Aorta (tissue), 5 donors: ENCODE results near the gene TENM4. TPM values are rescaled to one million over a fixed set of nuclear protein-coding genes. Genes with fewer than 3 reads are reported as not detected.

Experiments used
- ATAC-seq: fragments of 200-7000 bp; cut with Tn5 transposase; one replicate; pipeline ENCODE4 v1.9.1; 2022; ENCODE audit warnings: moderate library complexity; ENCODE audit not compliant: low FRiP score
- DNase-seq, 2 donors: peaks; one replicate each; pipeline ENCODE4 v3.0.0-alpha.2; 2020
- H3K27ac ChIP-seq, 2 donors: one replicate each; pipeline ENCODE4 v1.5.1; 2013; ENCODE audit warnings: low read length in 2 of 2, mild to moderate bottlenecking in 2 of 2, moderate library complexity in 2 of 2, control low read depth in 1 of 2, inconsistent platforms in 1 of 2, low read depth in 1 of 2
- H3K27me3 ChIP-seq, 2 donors: one replicate each; pipeline ENCODE4 v1.6.1; 2013; ENCODE audit warnings: control low read depth in 1 of 2, low read length in 1 of 2, mild to moderate bottlenecking in 1 of 2, moderate library complexity in 1 of 2; ENCODE audit not compliant: insufficient read depth in 2 of 2, control insufficient read depth in 1 of 2
- H3K36me3 ChIP-seq, 2 donors: one replicate each; pipeline ENCODE4 v1.6.1; 2013; ENCODE audit warnings: control low read depth in 1 of 2, low read length in 1 of 2, mild to moderate bottlenecking in 1 of 2; ENCODE audit not compliant: insufficient read depth in 2 of 2, control insufficient read depth in 1 of 2
- H3K4me1 ChIP-seq, 2 donors: one replicate each; pipeline ENCODE4 v1.6.1; 2013; ENCODE audit warnings: low read length in 2 of 2, control low read depth in 1 of 2, mild to moderate bottlenecking in 1 of 2, moderate library complexity in 1 of 2; ENCODE audit not compliant: insufficient read depth in 2 of 2, control insufficient read depth in 1 of 2
- H3K4me3 ChIP-seq, 2 donors: one replicate each; pipeline ENCODE4 v1.5.1; 2013; ENCODE audit warnings: low read length in 2 of 2, control low read depth in 1 of 2, mild to moderate bottlenecking in 1 of 2
- H3K9me3 ChIP-seq: one replicate; pipeline ENCODE4 v1.6.1; 2013; ENCODE audit warnings: mild to moderate bottlenecking, low read length; ENCODE audit not compliant: control insufficient read depth
- WGBS, 2 donors: extraction: QIAGEN DNeasy Blood & Tissue Kit; methylation state at CpG; one replicate each; pipeline ENCODE4 v1.1.7; 2013; 5-methylcytosine and 5-hydroxymethylcytosine counted together
- intact Hi-C, 2 donors: fragments of 100-400 bp; cut with DNase I; formaldehyde crosslinking; loops; one replicate each; pipeline versions ENCODE4 v1.14.2 to v1.15.0; 2022
- polyA plus RNA-seq, 2 donors: library from polyadenylated mRNA; stranded (reverse); fragments of 200-250 nt; gene quantifications; one replicate each; pipeline ENCODE4 v1.2.3, GENCODE V29; 2013
- total RNA-seq, 2 donors: library from RNA; stranded (reverse); fragmentation: NEBNext Ultra II Directional; extraction: Animal tissue kit (Norgen Biotek cat#: 25700); gene quantifications; one replicate each; pipeline ENCODE4 v1.2.1, GENCODE V29; 2021
- donor health status: healthy with polysubstance abuse.
- donor health status: Bipolar disorder and iron deficiency.
- donor health status: DM: no; HTN: no; CAD: no.
- donor health status: DM: no; HTN: no; CAD: no.
- donor health status: DM: yes; HTN: yes; CAD: no.

TENM4 gene
- total and polyA plus RNA-seq, 4 donors: 0.20 to 9.1 (median 2.5) TPM

GRCh38 chr11:78909386-78909785 is 531.4 kb downstream of the TENM4 start:
- 95 to 96% methylated on average over 4 of the region's 4 CpGs for WGBS, 2 donors
- intact Hi-C loops: no loop called here
- DNase-seq (no peak), ATAC-seq (no peak)
- Histone ChIP-seq H3K4me1 (no peaks in the 10 kb centered on the region), H3K27me3 (no peaks in the 10 kb centered on the region), H3K36me3 (no peaks in the 10 kb centered on the region), H3K9me3 (no peaks in the 10 kb centered on the region), H3K27ac (no peak overlapping the region), H3K4me3 (no peak overlapping the region)

DNA sequence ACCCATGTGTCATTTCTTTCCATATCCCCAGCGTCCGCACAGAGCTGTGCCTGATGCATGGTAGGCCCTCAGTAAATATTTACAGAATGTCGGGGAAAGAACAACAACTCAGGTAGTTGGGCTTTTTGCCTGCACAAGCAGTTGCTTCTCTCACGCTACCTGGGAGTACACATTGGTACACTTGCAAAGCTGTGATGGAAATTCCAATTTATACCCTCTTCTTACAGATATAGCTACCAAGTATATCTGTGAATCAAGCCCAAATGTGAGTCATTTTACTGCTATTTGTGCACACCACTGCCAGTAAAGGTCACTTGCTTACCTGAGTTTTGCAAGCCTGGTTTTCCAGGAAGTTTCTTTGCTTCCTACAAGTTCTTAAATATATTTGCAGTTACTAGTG is 533.2 kb downstream of the TENM4 start:
- H3K4me3 ChIP-seq: no peak overlapping the region
- intact Hi-C loops: no loop called here

DNA sequence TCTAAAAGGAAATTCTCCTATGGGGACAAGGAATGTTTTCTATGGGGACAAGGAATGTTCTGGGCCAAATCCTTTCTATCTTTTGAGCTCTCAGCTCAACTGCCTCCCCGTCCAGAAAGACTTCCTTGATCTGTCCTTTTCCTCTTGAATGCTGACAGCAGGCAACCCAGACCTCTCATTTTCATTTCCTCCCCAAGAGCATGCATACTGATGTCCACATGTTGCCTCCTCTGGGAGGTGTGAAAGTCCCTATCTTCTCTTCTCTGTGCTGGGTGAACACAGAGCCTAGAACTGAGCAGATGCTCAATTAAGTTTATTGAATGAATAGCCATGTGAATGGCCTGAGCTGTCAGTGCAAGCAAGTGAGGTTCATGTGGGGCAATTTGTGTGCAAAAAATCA is 534.3 kb downstream of the TENM4 start:
- intact Hi-C loops: no loop called here
- Histone ChIP-seq H3K4me3 (no peak overlapping the region), H3K4me1 (no peaks in the 10 kb centered on the region), H3K36me3 (no peaks in the 10 kb centered on the region), H3K27me3 (no peaks in the 10 kb centered on the region), H3K27ac (no peak overlapping the region), H3K9me3 (no peaks in the 10 kb centered on the region)
- ATAC-seq (no peak), DNase-seq (no peak)
- WGBS, 2 donors: 70 to 75% methylated on average over 1 of the region's 1 CpG

More for the DNA sequence above, 533.2 kb downstream of the TENM4 start:
- ATAC-seq (no peak), DNase-seq (no peak)
- H3K4me1 ChIP-seq: no peaks in the 10 kb centered on the region
- 70 to 83% methylated on average over 4 of the region's 4 CpGs for WGBS, 2 donors
- H3K27me3 ChIP-seq: no peaks in the 10 kb centered on the region
- H3K36me3 ChIP-seq: no peaks in the 10 kb centered on the region
- H3K9me3 ChIP-seq: no peaks in the 10 kb centered on the region
- H3K27ac ChIP-seq: no peak overlapping the region

GRCh38 chr11:78905756-78906155 is 535.1 kb downstream of the TENM4 start:
- 62 to 74% methylated on average over 3 of the region's 3 CpGs for WGBS, 2 donors
- no peaks in the 10 kb centered on the region for H3K4me1 ChIP-seq
- H3K27ac ChIP-seq: no peak overlapping the region
- H3K27me3 ChIP-seq: no peaks in the 10 kb centered on the region
- no peaks in the 10 kb centered on the region for H3K36me3 ChIP-seq
- ATAC-seq (no peak), DNase-seq (no peak)
- H3K4me3 ChIP-seq: no peak overlapping the region
- H3K9me3 ChIP-seq: no peaks in the 10 kb centered on the region
- intact Hi-C loops: no loop called here

DNA sequence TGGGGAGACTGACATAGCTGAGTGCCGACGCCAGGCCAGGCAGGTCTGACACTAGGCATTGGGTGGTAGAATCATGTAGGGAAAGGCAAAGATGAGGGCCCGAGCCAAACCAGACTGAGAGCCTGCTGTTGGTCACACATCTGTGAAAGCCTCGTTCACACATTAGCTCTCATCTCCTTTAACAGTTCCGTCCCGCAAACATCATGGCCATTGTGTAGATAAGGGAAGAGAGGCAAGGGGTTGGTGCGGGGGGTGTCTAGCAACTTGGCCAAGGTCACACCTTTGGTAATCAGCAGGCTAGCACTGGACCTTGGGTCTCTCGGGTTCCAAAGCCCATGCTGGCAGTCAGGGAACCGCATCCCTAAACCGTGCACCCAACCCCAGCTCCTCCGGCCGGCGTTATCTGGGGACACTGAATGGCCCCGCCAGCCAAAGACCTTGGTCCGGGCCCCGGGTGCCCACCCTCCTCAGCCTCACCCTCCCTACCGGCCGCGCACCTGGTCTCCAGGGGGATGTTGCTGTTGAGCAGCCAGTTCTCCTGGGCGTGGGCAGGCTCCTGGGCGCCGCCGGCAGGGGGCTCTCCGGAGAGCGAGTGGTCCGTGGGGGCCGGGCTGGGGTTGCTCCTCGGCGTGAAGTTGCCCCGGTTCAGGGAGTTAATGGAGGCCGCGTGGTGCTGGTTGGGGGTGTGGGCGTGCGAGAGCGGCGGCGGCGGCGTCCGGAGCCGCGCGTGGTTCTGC is 537.9 kb downstream of the TENM4 start:
- peak; percentile 19 for ATAC-seq
- DNase-seq: peak in 1 of 2 donors; percentile 54
- H3K27ac ChIP-seq: no peak overlapping the region
- intact Hi-C loops: no loop called here
- no peaks in the 10 kb centered on the region for H3K4me1 ChIP-seq
- H3K4me3 ChIP-seq: no peak overlapping the region
- H3K36me3 ChIP-seq: no peaks in the 10 kb centered on the region
- no peaks in the 10 kb centered on the region for H3K9me3 ChIP-seq
- WGBS, 2 donors: 71% methylated on average over 42 to 43 of the region's 43 CpGs
- no peaks in the 10 kb centered on the region for H3K27me3 ChIP-seq

- Histone ChIP-seq H3K9me3 (no peaks in the 10 kb centered on the region), H3K4me1 (no peaks in the 10 kb centered on the region), H3K27me3 (no peaks in the 10 kb centered on the region), H3K4me3 (no peak overlapping the region), H3K27ac (no peak overlapping the region), H3K36me3 (no peaks in the 10 kb centered on the region)
- intact Hi-C loops: no loop called here
- DNase-seq (no peak), ATAC-seq (no peak)
- WGBS, 2 donors: 78 to 83% methylated on average over 5 of the region's 5 CpGs
Measured at GRCh38 chr11:78901831-78902230, 539.0 kb downstream of the TENM4 start.

- ATAC-seq (no peak), DNase-seq (no peak)
- Histone ChIP-seq H3K4me1 (no peaks in the 10 kb centered on the region), H3K36me3 (no peaks in the 10 kb centered on the region), H3K4me3 (no peak overlapping the region), H3K27ac (no peak overlapping the region), H3K9me3 (no peaks in the 10 kb centered on the region), H3K27me3 (no peaks in the 10 kb centered on the region)
- WGBS, 2 donors: 91 to 100% methylated on average over 1 of the region's 1 CpG
- intact Hi-C loops: no loop called here
Measured at GRCh38 chr11:78898266-78898775, 542.5 kb downstream of the TENM4 start.

DNA sequence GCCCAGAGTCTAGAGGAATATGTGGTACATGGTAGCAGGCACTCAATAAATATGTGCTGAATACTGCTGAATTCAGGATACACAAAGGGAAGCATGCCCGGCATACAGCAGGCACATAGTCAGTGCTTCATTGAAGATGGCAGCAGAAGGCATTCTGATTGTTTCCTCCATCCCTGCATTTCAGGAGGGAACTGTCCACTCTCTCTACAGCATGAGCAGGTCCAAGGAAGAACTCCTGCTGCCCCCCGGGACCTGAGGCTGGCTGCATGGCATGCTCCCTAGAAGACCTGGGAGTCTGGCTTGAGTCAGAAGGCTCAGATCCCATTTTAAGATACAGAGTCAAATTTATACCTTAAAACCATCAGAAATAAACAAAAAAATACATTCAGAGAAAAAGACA is 546.8 kb downstream of the TENM4 start:
- DNase-seq (no peak), ATAC-seq (no peak)
- H3K27ac ChIP-seq: no peak overlapping the region
- no peaks in the 10 kb centered on the region for H3K4me1 ChIP-seq
- no peaks in the 10 kb centered on the region for H3K27me3 ChIP-seq
- WGBS, 2 donors: 77 to 82% methylated on average over 2 of the region's 2 CpGs
- intact Hi-C loops: no loop called here
- H3K9me3 ChIP-seq: no peaks in the 10 kb centered on the region
- no peak overlapping the region for H3K4me3 ChIP-seq
- peaks cover 0 to 1% of the 10 kb centered on the region in 2 donors for H3K36me3 ChIP-seq

- Histone ChIP-seq H3K36me3 (peaks cover 0 to 1% of the 10 kb centered on the region in 2 donors), H3K27me3 (no peaks in the 10 kb centered on the region), H3K9me3 (no peaks in the 10 kb centered on the region), H3K27ac (no peak overlapping the region), H3K4me1 (no peaks in the 10 kb centered on the region), H3K4me3 (no peak overlapping the region)
- intact Hi-C loops: no loop called here
- no peak for ATAC-seq
- DNase-seq: no peak
- 93% methylated on average over 12 of the region's 12 CpGs for WGBS, 2 donors
Measured at GRCh38 chr11:78889698-78890097, 551.1 kb downstream of the TENM4 start.
